IMR-90 (cell line): ENCODE data around the gene STPG4. TPM values are rescaled to one million over a fixed set of nuclear protein-coding genes. Genes with fewer than 3 reads are reported as not detected.
"Not testable (repeated sequence)": the region's sequence is repeated elsewhere in the genome, so short reads cannot be mapped to it uniquely, and the experiment has no call there.

Experiments
- ATAC-seq: fragments of 200-7000 bp; cut with Tn5 transposase; 2 replicates; pipeline ENCODE4 v1.9.1; 2020; ENCODE audit warnings: low read depth, mild to moderate bottlenecking, moderate library complexity
- BruUV-seq: library from RNA; stranded (reverse); fragments of 400-500 nt; replicated peaks from 2 replicates; lab custom pipeline; 2021; lab: Mats Ljungman, UMichigan
- CTCF ChIA-PET: fragments of 300-600 bp; formaldehyde crosslinking; extraction: SDS; loops from one replicate; lab custom pipeline; 2021; ENCODE audit warnings: antibody characterized with exemption; lab: Yijun Ruan, JAX
- POLR2A ChIA-PET: fragments of 300-600 bp; sonication (Branson Sonifier 250); formaldehyde crosslinking; loops from one replicate; lab custom pipeline; 2022; ENCODE audit warnings: antibody characterized with exemption; ENCODE audit not compliant: unreplicated experiment; lab: Charles Lee
- DNase-seq: peaks from one replicate; pipeline ENCODE4 v3.0.0; 2013
- H2AFZ ChIP-seq: replicated peaks from 2 replicates; pipeline ENCODE3; 2013; ENCODE audit warnings: low read length, mild to moderate bottlenecking; ENCODE audit not compliant: poor library complexity
- H2AK5ac ChIP-seq: 2 replicates; pipeline ENCODE4 v1.6.1; 2013; ENCODE audit warnings: low read depth, low read length, inconsistent platforms
- H2AK9ac ChIP-seq: replicated peaks from 2 replicates; pipeline ENCODE3; 2013; ENCODE audit warnings: mild to moderate bottlenecking, low read depth, low read length, moderate library complexity; ENCODE audit not compliant: poor library complexity
- H2BK120ac ChIP-seq: 2 replicates; pipeline ENCODE4 v1.6.1; 2013; ENCODE audit warnings: low read depth, low read length, inconsistent platforms
- H2BK15ac ChIP-seq: 3 replicates; pipeline ENCODE4 v1.6.1; 2013; ENCODE audit warnings: low read depth, low read length, inconsistent platforms
- H2BK20ac ChIP-seq: 2 replicates; pipeline ENCODE4 v1.6.1; 2013; ENCODE audit warnings: low read depth, mild to moderate bottlenecking, inconsistent platforms, low read length, moderate library complexity
- H2BK5ac ChIP-seq: 2 replicates; pipeline ENCODE4 v1.6.1; 2013; ENCODE audit warnings: mild to moderate bottlenecking, low read depth, low read length, inconsistent platforms; ENCODE audit not compliant: poor library complexity, severe bottlenecking
- H3K14ac ChIP-seq: replicated peaks from 2 replicates; pipeline ENCODE4 v1.6.1; 2013; ENCODE audit warnings: low read depth, low read length, inconsistent platforms
- H3K18ac ChIP-seq: 2 replicates; pipeline ENCODE4 v1.6.1; 2013; ENCODE audit warnings: low read depth, low read length, control low read depth
- H3K23ac ChIP-seq: 2 replicates; pipeline ENCODE4 v1.6.1; 2013; ENCODE audit warnings: low read depth, low read length, inconsistent platforms
- H3K27ac ChIP-seq: 2 replicates; pipeline ENCODE4 v1.5.1; 2013; ENCODE audit warnings: mild to moderate bottlenecking, control low read depth, low read length; ENCODE audit not compliant: insufficient read depth
- H3K27me3 ChIP-seq: 2 replicates; pipeline ENCODE4 v1.6.1; 2013; ENCODE audit warnings: low read length; ENCODE audit not compliant: control insufficient read depth, insufficient read depth
- H3K36me3 ChIP-seq: 2 replicates; pipeline ENCODE4 v1.6.1; 2013; ENCODE audit warnings: low read length, mixed read lengths; ENCODE audit not compliant: control insufficient read depth, insufficient read depth
- H3K4ac ChIP-seq: 2 replicates; pipeline ENCODE4 v1.6.1; 2013; ENCODE audit warnings: low read depth, low read length, inconsistent platforms
- H3K4me1 ChIP-seq: 2 replicates; pipeline ENCODE4 v1.6.1; 2013; ENCODE audit warnings: low read length, mixed read lengths; ENCODE audit not compliant: control insufficient read depth, insufficient read depth
- H3K4me2 ChIP-seq: 2 replicates; pipeline ENCODE4 v1.6.1; 2013; ENCODE audit warnings: low read depth, mild to moderate bottlenecking, control low read depth, low read length, moderate library complexity
- H3K4me3 ChIP-seq: 2 replicates; pipeline ENCODE4 v1.5.1; 2013; ENCODE audit warnings: low read depth, mild to moderate bottlenecking, control low read depth, low read length, moderate library complexity; ENCODE audit not compliant: insufficient read depth
- H3K56ac ChIP-seq: 2 replicates; pipeline ENCODE4 v1.6.1; 2013; ENCODE audit warnings: low read length, inconsistent platforms; ENCODE audit not compliant: insufficient read depth; ENCODE audit errors: extremely low read depth
- H3K79me1 ChIP-seq, 2 experiments: 2 replicates each; pipeline ENCODE4 v1.6.1; 2013; ENCODE audit warnings: low read length in 2 of 2, inconsistent platforms in 1 of 2, low read depth in 1 of 2
- H3K9ac ChIP-seq: 2 replicates; pipeline ENCODE4 v1.6.1; 2013; ENCODE audit warnings: low read depth, low read length, control low read depth
- H3K9me1 ChIP-seq: 2 replicates; pipeline ENCODE4 v1.6.1; 2013; ENCODE audit warnings: low read length, inconsistent platforms; ENCODE audit not compliant: insufficient read depth
- H3K9me3 ChIP-seq: 2 replicates; pipeline ENCODE4 v1.6.1; 2013; ENCODE audit warnings: low read length; ENCODE audit not compliant: control insufficient read depth, insufficient read depth
- H4K20me1 ChIP-seq: 2 replicates; pipeline ENCODE4 v1.6.1; 2013; ENCODE audit warnings: low read length, inconsistent platforms; ENCODE audit not compliant: insufficient read depth
- H4K5ac ChIP-seq: 2 replicates; pipeline ENCODE4 v1.6.1; 2013; ENCODE audit warnings: mild to moderate bottlenecking, low read depth, low read length, control low read depth
- H4K8ac ChIP-seq, 2 experiments: 2 replicates each; pipeline ENCODE4 v1.6.1; 2013; ENCODE audit warnings: low read depth in 2 of 2, low read length in 2 of 2, control low read depth in 1 of 2, inconsistent platforms in 1 of 2
- H4K91ac ChIP-seq: 2 replicates; pipeline ENCODE4 v1.6.1; 2013; ENCODE audit warnings: low read depth, low read length, inconsistent platforms; ENCODE audit not compliant: insufficient read depth
- WGBS, 2 experiments: methylation state at CpG; one replicate each; pipeline versions ENCODE4 v1.1.5 to v1.1.7; 2013; ENCODE audit warnings: missing lambda C conversion rate in 2 of 2; ENCODE audit not compliant: insufficient read length in 1 of 2; ENCODE audit errors: extremely low coverage in 2 of 2; 5-methylcytosine and 5-hydroxymethylcytosine counted together
- dilution Hi-C: fragments of 300-500 bp; cut with HindIII; formaldehyde crosslinking; loops from one replicate; pipeline ENCODE4 v1.14.3; 2018; ENCODE audit warnings: low sequenced_read_pairs; ENCODE audit not compliant: unreplicated experiment
- in situ Hi-C: fragments of 300-500 bp; cut with MboI; formaldehyde crosslinking; loops from 3 replicates; pipeline ENCODE4 v1.14.3; 2019; ENCODE audit warnings: low sequenced_read_pairs, inconsistent platforms, mixed read lengths
- intact Hi-C: fragments of 100-400 bp; cut with micrococcal nuclease; formaldehyde crosslinking; loops from 2 replicates; pipeline ENCODE4 v1.10.0; 2022
- polyA plus RNA-seq, 3 experiments: library from polyadenylated mRNA; depleted of rRNA; stranded (reverse); fragments of >200 nt; gene quantifications; 2 replicates each; pipeline ENCODE4 v1.2.3, GENCODE V29; 2012; ENCODE audit warnings: low replicate concordance in 1 of 3
- total RNA-seq: library from RNA; depleted of rRNA; stranded (reverse); fragments of >200 nt; gene quantifications from 2 replicates; pipeline ENCODE4 v1.2.3, GENCODE V29; 2012

Gene STPG4
- total and polyA plus RNA-seq, 2 of the 4 experiments (the other 2 are of a cell fraction), result 0.12 to 0.18 TPM

DNA sequence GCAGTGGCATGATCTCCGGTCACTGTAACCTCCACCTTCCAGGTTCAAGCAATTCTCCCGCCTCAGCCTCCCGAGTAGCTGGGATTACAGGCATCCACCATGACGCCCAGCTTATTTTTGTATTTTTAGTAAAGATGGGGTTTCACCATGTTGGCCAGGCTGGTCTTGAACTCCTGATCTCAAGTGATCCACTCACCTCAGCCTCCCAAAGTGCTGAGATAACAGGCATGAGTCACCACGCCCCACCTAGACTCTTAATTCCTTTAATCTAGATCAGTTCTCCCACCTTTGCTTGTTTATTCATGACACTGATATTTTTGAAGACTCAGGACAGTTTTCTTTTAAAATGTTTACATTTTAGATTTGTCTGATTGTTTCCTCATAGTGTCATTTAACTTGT is 30.0 kb upstream of the STPG4 start:
- H3K4me2 ChIP-seq, H3K9ac ChIP-seq, ATAC-seq, POLR2A ChIA-PET, H2AK9ac ChIP-seq, H3K56ac ChIP-seq, H2BK5ac ChIP-seq, BruUV-seq, H3K27me3 ChIP-seq, H4K20me1 ChIP-seq, H3K27ac ChIP-seq, H2AFZ ChIP-seq, H3K9me3 ChIP-seq, H3K36me3 ChIP-seq, H3K14ac ChIP-seq, DNase-seq, in situ Hi-C loops, H3K23ac ChIP-seq, intact Hi-C loops, H2BK120ac ChIP-seq, H4K5ac ChIP-seq, dilution Hi-C loops, H3K9me1 ChIP-seq, H3K4me3 ChIP-seq, H4K91ac ChIP-seq, H3K18ac ChIP-seq: not testable (repeated sequence)
- peaks cover 0 to 23% of the 10 kb centered on the region in 2 experiments; a peak in 3 of 4 replicates for H3K79me1 ChIP-seq
- peak overlapping the region; percentile 32; the same call in 1 of the 2 replicates for H3K4ac ChIP-seq
- no CpG with 5 or more reads among the region's 5 CpGs for WGBS, 2 experiments
- peaks cover 10% of the 10 kb centered on the region for H3K4me1 ChIP-seq
- H4K8ac ChIP-seq, result peak overlapping the region in 1 of 2 experiments; percentile 24; a peak in 1 of 4 replicates
- peak overlapping the region; percentile 56; the same call in 2 of the 3 replicates for H2BK15ac ChIP-seq
- H2BK20ac ChIP-seq, result peak overlapping the region; percentile 48
- CTCF ChIA-PET, result interaction anchor here (0.6 to 1.0 kb wide), 2 partner anchors 9 to 128 kb away, joined by 3 to 4 read pairs; no protein-coding TSS in a partner anchor
- peak overlapping the region; percentile 76 for H2AK5ac ChIP-seq
